Stomach (tissue), 4 donors: Measurements from ENCODE around the gene LDB2.

Experiments
- CTCF ChIP-seq, 7 experiments: fragments of 450-650 bp in 4 of 7; fragments of 200-600 bp in 3 of 7; sonication (generic) in 3 of 7; IDR thresholded peaks; one replicate each; pipeline ENCODE4 v1.5.1; 2016 to 2019; ENCODE audit warnings: antibody characterized with exemption in 7 of 7, control low read depth in 2 of 7, mild to moderate bottlenecking in 1 of 7
- EP300 ChIP-seq: sonication (generic); formaldehyde crosslinking; IDR thresholded peaks from one replicate; pipeline ENCODE4 v1.6.1; 2017; ENCODE audit warnings: antibody characterized with exemption

GRCh38 chr4:16852228-16852627 lies 46.2 kb downstream of the LDB2 start:
- TF ChIP-seq CTCF (IDR thresholded peaks at IDR 0.05): no peak
- no peak for TF ChIP-seq EP300
